D721Med (cell line): ENCODE measurements around the gene GPR139.

Experiments
- DNase-seq: peaks from one replicate; pipeline ENCODE4 v3.0.0; 2011; ENCODE audit warnings: low spot score; ENCODE audit not compliant: insufficient read length
- FAIRE-seq: peaks from 2 replicates; lab custom pipeline; 2011; peaks lifted over from hg19 to GRCh38; lab: Jason Lieb, UNC
- CTCF ChIP-seq: IDR thresholded peaks from 2 replicates; pipeline ENCODE4 v1.5.1; 2012; ENCODE audit warnings: mild to moderate bottlenecking, control low read depth; ENCODE audit not compliant: insufficient read depth; ENCODE audit errors: missing control alignments

The GPR139 gene

GRCh38 chr16:20102521-20102920, 28.8 kb upstream of the GPR139 start:
- DNase-seq: no peak
- no peak for FAIRE-seq
- TF ChIP-seq CTCF: no peak

- TF ChIP-seq CTCF: no peak
- DNase-seq (no peak), FAIRE-seq (no peak)
Measured at GRCh38 chr16:20102021-20102420, 28.3 kb upstream of the GPR139 start.

- TF ChIP-seq CTCF: no peak
- FAIRE-seq: no peak
- DNase-seq: no peak
Measured at GRCh38 chr16:20099375-20099774, 25.7 kb upstream of the GPR139 start.

GRCh38 chr16:20094157-20094556, 20.5 kb upstream of the GPR139 start:
- TF ChIP-seq CTCF: no peak
- DNase-seq (no peak), FAIRE-seq (no peak)

- TF ChIP-seq CTCF: no peak
- DNase-seq (no peak), FAIRE-seq (no peak)
Measured at GRCh38 chr16:20089246-20089965, 15.7 kb upstream of the GPR139 start.

- FAIRE-seq (no peak), DNase-seq (no peak)
- TF ChIP-seq CTCF: no peak
Measured at GRCh38 chr16:20084624-20085226, 11.0 kb upstream of the GPR139 start.

GRCh38 chr16:20079106-20079505, 5.4 kb upstream of the GPR139 start:
- TF ChIP-seq CTCF: no peak
- no peak for FAIRE-seq
- DNase-seq: no peak
